GM13976 (cell line): ENCODE data around the gene ERC2.

Experiments
- DNase-seq: peaks from one replicate; pipeline ENCODE4 v3.0.0; 2012; ENCODE audit warnings: low spot score
- CTCF ChIP-seq: IDR thresholded peaks from 2 replicates; pipeline ENCODE4 v1.5.1; 2012; ENCODE audit warnings: borderline replicate concordance, mild to moderate bottlenecking; ENCODE audit not compliant: insufficient read depth; ENCODE audit errors: extremely low read depth, missing control alignments, control extremely low read depth
- in situ Hi-C: fragments of 300-500 bp; cut with MboI; formaldehyde crosslinking; loops from one replicate; pipeline ENCODE4 v1.12.0; 2022; ENCODE audit warnings: low sequenced_read_pairs, mixed read lengths, inconsistent platforms; ENCODE audit not compliant: unreplicated experiment

ERC2 gene

GRCh38 chr3:55968331-55968730, 499.9 kb downstream of the ERC2 start:
- TF ChIP-seq CTCF, result no peak
- in situ Hi-C loops, result no loop called here
- DNase-seq, result no peak

- no peak for DNase-seq
- no peak for TF ChIP-seq CTCF
- in situ Hi-C loops, result no loop called here
Observed at GRCh38 chr3:55966566-55966965, 501.7 kb downstream of the ERC2 start.

- in situ Hi-C loops, result no loop called here
- no peak for TF ChIP-seq CTCF
- DNase-seq, result no peak
Observed at GRCh38 chr3:55965776-55966175, 502.5 kb downstream of the ERC2 start.

- in situ Hi-C loops, result no loop called here
- no peak for DNase-seq
- no peak for TF ChIP-seq CTCF
Observed at GRCh38 chr3:55964491-55964985, 503.7 kb downstream of the ERC2 start.

GRCh38 chr3:55963601-55964000, 504.7 kb downstream of the ERC2 start:
- TF ChIP-seq CTCF, result no peak
- in situ Hi-C loops, result no loop called here
- no peak for DNase-seq

GRCh38 chr3:55959471-55960080, 508.7 kb downstream of the ERC2 start:
- in situ Hi-C loops, result no loop called here
- DNase-seq, result no peak
- no peak for TF ChIP-seq CTCF
